HCT116 (cell line): ENCODE data around the gene SAPCD2.

ENCODE experiments used
- CTCF ChIP-seq, 3 experiments: fragments of 200-600 bp in 1 of 3; sonication (generic) in 1 of 3; IDR thresholded peaks in 2 of 3; conservative IDR thresholded peaks in 1 of 3; 2 replicates each; pipeline ENCODE4 v1.5.1; 2012 to 2017; ENCODE audit warnings: low read depth in 2 of 3, low read length in 2 of 3, antibody characterized with exemption in 1 of 3, borderline replicate concordance in 1 of 3, control low read depth in 1 of 3, mild to moderate bottlenecking in 1 of 3, mixed read lengths in 1 of 3, mixed run types in 1 of 3, moderate library complexity in 1 of 3; ENCODE audit not compliant: insufficient read depth in 1 of 3
- ELF1 ChIP-seq: IDR thresholded peaks from 2 replicates; pipeline ENCODE4 v1.6.1; 2012; ENCODE audit warnings: low read depth, borderline replicate concordance
- EZH2phosphoT487 ChIP-seq: fragments of 200-600 bp; IDR thresholded peaks from 2 replicates; pipeline ENCODE4 v1.6.1; 2018; ENCODE audit warnings: antibody characterized with exemption, borderline replicate concordance
- POLR2A ChIP-seq: IDR thresholded peaks from 2 replicates; pipeline ENCODE4 v1.7.0; 2011; ENCODE audit warnings: borderline replicate concordance; ENCODE audit not compliant: insufficient read depth, insufficient read length; ENCODE audit errors: extremely low read depth
- POLR2AphosphoS5 ChIP-seq: IDR thresholded peaks from 2 replicates; pipeline ENCODE4 v1.6.1; 2011; ENCODE audit warnings: mild to moderate bottlenecking, low read depth, low read length, moderate library complexity
- RAD21 ChIP-seq: IDR thresholded peaks from 2 replicates; pipeline ENCODE4 v1.6.1; 2012; ENCODE audit warnings: low read depth, mild to moderate bottlenecking
- REST ChIP-seq: IDR thresholded peaks from 2 replicates; pipeline ENCODE4 v1.6.1; 2012; ENCODE audit warnings: low read depth
- SIN3A ChIP-seq: IDR thresholded peaks from 2 replicates; pipeline ENCODE4 v1.6.1; 2012; ENCODE audit warnings: low read depth
- SP1 ChIP-seq: IDR thresholded peaks from 2 replicates; pipeline ENCODE4 v1.6.1; 2012; ENCODE audit warnings: low read depth
- ZBTB33 ChIP-seq: IDR thresholded peaks from 2 replicates; pipeline ENCODE4 v1.6.1; 2011; ENCODE audit warnings: mild to moderate bottlenecking, low read length, moderate library complexity; ENCODE audit not compliant: insufficient replicate concordance; ENCODE audit errors: extremely low read depth
- ZNF274 ChIP-seq: fragments of 200-500 bp; sonication (Bioruptor generic); IDR thresholded peaks from 2 replicates; pipeline ENCODE4 v1.6.1; 2014; ENCODE audit warnings: mild to moderate bottlenecking, low read depth, low read length, inconsistent platforms

GRCh38 chr9:137021979-137022661 is 48.2 kb downstream of the SAPCD2 start:
- TF ChIP-seq CTCF (IDR thresholded peaks at IDR 0.05 in 2 of 3, conservative IDR thresholded peaks at IDR 0.05 in 1 of 3; ENCODE audit: borderline replicate concordance in 1 of 3, insufficient read depth in 1 of 3, low read depth in 2 of 3, low read length in 2 of 3) (no peak), POLR2AphosphoS5 (peak; percentile 37), EZH2phosphoT487 (no peak), ZBTB33 (no peak), SP1 (no peak), ZNF274 (no peak), POLR2A (no peak), SIN3A (no peak), REST (no peak), ELF1 (no peak), RAD21 (no peak)
